ENCODE results near the gene FOXRED2. TPM values are rescaled to one million over a fixed set of nuclear protein-coding genes. Genes with fewer than 3 reads are reported as not detected.

The FOXRED2 gene
- total and polyA plus RNA-seq, 2 of the 4 experiments (the other 2 are of a cell fraction), result 1.6 to 4.0 TPM

DNA sequence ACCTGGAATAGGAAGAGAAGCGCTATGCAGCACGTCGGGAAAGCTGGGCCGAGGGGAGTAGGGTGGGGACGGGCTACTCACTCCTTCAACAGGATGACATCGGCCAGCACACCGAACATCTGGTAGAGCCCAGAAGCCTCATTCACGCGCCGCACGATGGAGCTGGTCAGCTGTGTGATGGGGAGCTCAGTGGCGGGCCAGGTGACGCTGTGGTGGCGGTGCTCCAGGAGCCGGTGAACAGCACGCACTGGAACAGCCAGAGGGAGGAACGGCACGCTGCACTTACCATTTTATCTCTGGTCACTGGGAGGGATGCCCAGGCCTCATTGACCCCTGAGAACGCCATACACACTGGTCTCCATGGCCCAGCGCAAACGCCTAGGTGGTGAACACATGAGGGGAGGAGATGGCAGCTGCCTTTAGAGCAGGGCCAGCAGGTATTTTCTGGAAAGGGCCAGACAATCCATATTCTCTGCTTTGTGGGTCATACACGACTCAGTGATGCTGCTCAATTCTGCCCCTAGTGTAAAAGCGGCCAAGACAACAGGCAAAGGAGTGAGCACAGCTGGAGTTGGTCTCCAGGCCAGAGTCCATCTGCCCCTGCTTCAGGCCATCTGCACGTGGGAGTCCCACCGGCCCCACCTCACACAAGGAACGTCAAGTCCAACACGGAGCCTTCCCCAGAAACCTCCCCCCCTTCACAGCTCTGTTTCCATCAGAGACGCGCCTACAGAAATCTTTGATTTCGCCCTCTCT lies 8.8 kb downstream of the FOXRED2 start:
- Histone ChIP-seq H3K18ac (ENCODE audit: low read depth, low read length) (no peak overlapping the region), H3K23ac (ENCODE audit: low read depth, low read length) (no peak overlapping the region), H2BK15ac (ENCODE audit: low read depth, low read length) (no peak overlapping the region), H3K4me3 (ENCODE audit: insufficient read depth, low read depth, low read length) (no peak overlapping the region), H3K4ac (ENCODE audit: low read depth, low read length) (no peak overlapping the region), H3K27ac (ENCODE audit: insufficient read depth, low read length) (no peak overlapping the region), H3K56ac (ENCODE audit: extremely low read depth, insufficient read depth, low read length) (no peak overlapping the region), H3K79me1 (ENCODE audit: low read depth in 1 of 2, low read length in 2 of 2) (no peaks in the 10 kb centered on the region), H3K4me1 (ENCODE audit: control insufficient read depth, insufficient read depth, low read length) (no peaks in the 10 kb centered on the region), H4K91ac (ENCODE audit: insufficient read depth, low read depth, low read length) (no peak overlapping the region), H3K36me3 (ENCODE audit: control insufficient read depth, insufficient read depth, low read length) (peaks cover 9% of the 10 kb centered on the region), H4K8ac (ENCODE audit: low read depth in 2 of 2, low read length in 2 of 2) (no peak overlapping the region), H2BK5ac (ENCODE audit: low read depth, low read length, poor library complexity, severe bottlenecking) (no peak overlapping the region), H2BK20ac (ENCODE audit: low read depth, low read length) (no peak overlapping the region), H2AK5ac (ENCODE audit: low read depth, low read length) (no peak overlapping the region), H3K14ac (replicated peaks; ENCODE audit: low read depth, low read length) (no peak overlapping the region), H4K5ac (ENCODE audit: low read depth, low read length) (no peak overlapping the region), H3K9me3 (ENCODE audit: control insufficient read depth, insufficient read depth, low read length) (no peaks in the 10 kb centered on the region), H4K20me1 (ENCODE audit: insufficient read depth, low read length) (no peaks in the 10 kb centered on the region), H3K4me2 (ENCODE audit: low read depth, low read length) (no peak overlapping the region), H3K9me1 (ENCODE audit: insufficient read depth, low read length) (no peaks in the 10 kb centered on the region), H2BK120ac (ENCODE audit: low read depth, low read length) (no peak overlapping the region), H3K9ac (ENCODE audit: low read depth, low read length) (no peak overlapping the region), H2AFZ (replicated peaks; ENCODE audit: low read length, poor library complexity) (no peak overlapping the region), H2AK9ac (replicated peaks; ENCODE audit: low read depth, low read length, poor library complexity) (peak overlapping the region; percentile 15), H3K27me3 (ENCODE audit: control insufficient read depth, insufficient read depth, low read length) (no peaks in the 10 kb centered on the region)
- POLR2A ChIA-PET (ENCODE audit: unreplicated experiment), result no interaction called here
- in situ Hi-C loops (cut with MboI; ENCODE audit: low sequenced_read_pairs) (no loop called here), intact Hi-C loops (cut with micrococcal nuclease) (no loop called here), dilution Hi-C loops (cut with HindIII; ENCODE audit: low sequenced_read_pairs, unreplicated experiment) (no loop called here)
- DNase-seq, result no peak
- CTCF ChIA-PET, result no interaction called here
- no peak for TF ChIP-seq POLR2A (IDR thresholded peaks at IDR 0.05; ENCODE audit: low read depth, low read length)
- TF ChIP-seq, protein P1, sequence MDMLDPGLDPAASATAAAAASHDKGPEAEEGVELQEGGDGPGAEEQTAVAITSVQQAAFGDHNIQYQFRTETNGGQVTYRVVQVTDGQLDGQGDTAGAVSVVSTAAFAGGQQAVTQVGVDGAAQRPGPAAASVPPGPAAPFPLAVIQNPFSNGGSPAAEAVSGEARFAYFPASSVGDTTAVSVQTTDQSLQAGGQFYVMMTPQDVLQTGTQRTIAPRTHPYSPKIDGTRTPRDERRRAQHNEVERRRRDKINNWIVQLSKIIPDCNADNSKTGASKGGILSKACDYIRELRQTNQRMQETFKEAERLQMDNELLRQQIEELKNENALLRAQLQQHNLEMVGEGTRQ (IDR thresholded peaks at IDR 0.05; ENCODE audit: low read depth, low read length), result no peak
- TF ChIP-seq FOS (IDR thresholded peaks at IDR 0.05; ENCODE audit: low read depth, low read length), result no peak
- TF ChIP-seq, protein P2, sequence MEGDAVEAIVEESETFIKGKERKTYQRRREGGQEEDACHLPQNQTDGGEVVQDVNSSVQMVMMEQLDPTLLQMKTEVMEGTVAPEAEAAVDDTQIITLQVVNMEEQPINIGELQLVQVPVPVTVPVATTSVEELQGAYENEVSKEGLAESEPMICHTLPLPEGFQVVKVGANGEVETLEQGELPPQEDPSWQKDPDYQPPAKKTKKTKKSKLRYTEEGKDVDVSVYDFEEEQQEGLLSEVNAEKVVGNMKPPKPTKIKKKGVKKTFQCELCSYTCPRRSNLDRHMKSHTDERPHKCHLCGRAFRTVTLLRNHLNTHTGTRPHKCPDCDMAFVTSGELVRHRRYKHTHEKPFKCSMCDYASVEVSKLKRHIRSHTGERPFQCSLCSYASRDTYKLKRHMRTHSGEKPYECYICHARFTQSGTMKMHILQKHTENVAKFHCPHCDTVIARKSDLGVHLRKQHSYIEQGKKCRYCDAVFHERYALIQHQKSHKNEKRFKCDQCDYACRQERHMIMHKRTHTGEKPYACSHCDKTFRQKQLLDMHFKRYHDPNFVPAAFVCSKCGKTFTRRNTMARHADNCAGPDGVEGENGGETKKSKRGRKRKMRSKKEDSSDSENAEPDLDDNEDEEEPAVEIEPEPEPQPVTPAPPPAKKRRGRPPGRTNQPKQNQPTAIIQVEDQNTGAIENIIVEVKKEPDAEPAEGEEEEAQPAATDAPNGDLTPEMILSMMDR (conservative IDR thresholded peaks at IDR 0.05; ENCODE audit: low read depth, low read length), result no peak
- no peak for TF ChIP-seq MAZ (IDR thresholded peaks at IDR 0.05; ENCODE audit: borderline replicate concordance, low read depth, low read length)
- no peak for TF ChIP-seq MXI1 (IDR thresholded peaks at IDR 0.05; ENCODE audit: borderline replicate concordance, low read depth, low read length)
- WGBS, 2 experiments (ENCODE audit: extremely low coverage in 2 of 2, insufficient read length in 1 of 2), result 87% methylated on average over 14 of the region's 30 CpGs; no CpG with 5 or more reads in 1 of the 2 experiments
- BruUV-seq (replicated peaks), result no TSS peak
- ATAC-seq (ENCODE audit: low read depth), result no peak; the same call in 1 of the 2 replicates
